Measurements from ENCODE around the gene TMEM151B.

GRCh38 chr6:44255105-44255808 lies 15.0 kb upstream of the TMEM151B start:
- peak; percentile 84 for TF ChIP-seq POLR2AphosphoS5 (IDR thresholded peaks at IDR 0.05; ENCODE audit: low read depth, low read length)
- peak; percentile 71 for TF ChIP-seq POLR2A (IDR thresholded peaks at IDR 0.05; ENCODE audit: low read depth, low read length)

Data from GM12892 (cell line).